Measurements from ENCODE around the gene SIAH1.

- no peak for TF ChIP-seq CTCF (IDR thresholded peaks at IDR 0.05; ENCODE audit: poor library complexity)
- no peak for TF ChIP-seq EZH2 (IDR thresholded peaks at IDR 0.05; ENCODE audit: borderline replicate concordance)
Observed at GRCh38 chr16:48317614-48318315, 67.4 kb downstream of the SIAH1 start.

Data from hepatocyte (in vitro differentiated cells).